NCI-H187 (cell line): ENCODE data around the gene DSCAM.
"Not testable (repeated sequence)": the region's sequence is repeated elsewhere in the genome, so short reads cannot be mapped to it uniquely, and the experiment has no call there.

Experiments used
- DNase-seq, 2 experiments: peaks; one replicate each; lab custom pipeline; 2025; lab: John Stamatoyannopoulos, UW

DSCAM gene

GRCh38 chr21:40383951-40384350, 463.0 kb downstream of the DSCAM start:
- no peak for DNase-seq

GRCh38 chr21:40381111-40381510, 465.8 kb downstream of the DSCAM start:
- no peak for DNase-seq

GRCh38 chr21:40379881-40380810, 466.8 kb downstream of the DSCAM start:
- no peak for DNase-seq

- DNase-seq = no peak
Observed at GRCh38 chr21:40377135-40377534, 469.8 kb downstream of the DSCAM start.

- DNase-seq = no peak
Observed at GRCh38 chr21:40373761-40374160, 473.2 kb downstream of the DSCAM start.

- no peak for DNase-seq
Observed at GRCh38 chr21:40372506-40372905, 474.5 kb downstream of the DSCAM start.

- DNase-seq = no peak
Observed at GRCh38 chr21:40371329-40371728, 475.6 kb downstream of the DSCAM start.

- no peak for DNase-seq
Observed at GRCh38 chr21:40356644-40357043, 490.3 kb downstream of the DSCAM start.

GRCh38 chr21:40355076-40355475, 491.9 kb downstream of the DSCAM start:
- DNase-seq = no peak

- no peak for DNase-seq
Observed at GRCh38 chr21:40351006-40351405, 496.0 kb downstream of the DSCAM start.

GRCh38 chr21:40349591-40349990, 497.4 kb downstream of the DSCAM start:
- no peak for DNase-seq

GRCh38 chr21:40345711-40346321, 501.1 kb downstream of the DSCAM start:
- DNase-seq = no peak

- DNase-seq = no peak
Observed at GRCh38 chr21:40340357-40340756, 506.6 kb downstream of the DSCAM start.

- DNase-seq = no peak
Observed at GRCh38 chr21:40339050-40339449, 507.9 kb downstream of the DSCAM start.

GRCh38 chr21:40337981-40338380, 509.0 kb downstream of the DSCAM start:
- no peak for DNase-seq

- no peak for DNase-seq
Observed at GRCh38 chr21:40335704-40336103, 511.3 kb downstream of the DSCAM start.

- no peak for DNase-seq
Observed at GRCh38 chr21:40334159-40334558, 512.8 kb downstream of the DSCAM start.

GRCh38 chr21:40333731-40334130, 513.2 kb downstream of the DSCAM start:
- no peak for DNase-seq

GRCh38 chr21:40331804-40332203, 515.2 kb downstream of the DSCAM start:
- DNase-seq = no peak

GRCh38 chr21:40331172-40331571, 515.8 kb downstream of the DSCAM start:
- DNase-seq = peak in 1 of 2 experiments; percentile 44

- DNase-seq = no peak
Observed at GRCh38 chr21:40324389-40324788, 522.6 kb downstream of the DSCAM start.

- not testable (repeated sequence) for DNase-seq
Observed at GRCh38 chr21:40320718-40321117, 526.2 kb downstream of the DSCAM start.

- DNase-seq = no peak
Observed at GRCh38 chr21:40318371-40318770, 528.6 kb downstream of the DSCAM start.
